IMR-90 (cell line): ENCODE data around the gene P2RY14. TPM values are rescaled to one million over a fixed set of nuclear protein-coding genes. Genes with fewer than 3 reads are reported as not detected.

Source experiments
- ATAC-seq: fragments of 200-7000 bp; cut with Tn5 transposase; 2 replicates; pipeline ENCODE4 v1.9.1; 2020; ENCODE audit warnings: low read depth, mild to moderate bottlenecking, moderate library complexity
- BruUV-seq: library from RNA; stranded (reverse); fragments of 400-500 nt; replicated peaks from 2 replicates; lab custom pipeline; 2021; lab: Mats Ljungman, UMichigan
- CTCF ChIA-PET: fragments of 300-600 bp; formaldehyde crosslinking; extraction: SDS; loops from one replicate; lab custom pipeline; 2021; ENCODE audit warnings: antibody characterized with exemption; lab: Yijun Ruan, JAX
- POLR2A ChIA-PET: fragments of 300-600 bp; sonication (Branson Sonifier 250); formaldehyde crosslinking; loops from one replicate; lab custom pipeline; 2022; ENCODE audit warnings: antibody characterized with exemption; ENCODE audit not compliant: unreplicated experiment; lab: Charles Lee
- DNase-seq: peaks from one replicate; pipeline ENCODE4 v3.0.0; 2013
- H2AFZ ChIP-seq: replicated peaks from 2 replicates; pipeline ENCODE3; 2013; ENCODE audit warnings: low read length, mild to moderate bottlenecking; ENCODE audit not compliant: poor library complexity
- H2AK5ac ChIP-seq: 2 replicates; pipeline ENCODE4 v1.6.1; 2013; ENCODE audit warnings: low read depth, low read length, inconsistent platforms
- H2AK9ac ChIP-seq: replicated peaks from 2 replicates; pipeline ENCODE3; 2013; ENCODE audit warnings: mild to moderate bottlenecking, low read depth, low read length, moderate library complexity; ENCODE audit not compliant: poor library complexity
- H2BK120ac ChIP-seq: 2 replicates; pipeline ENCODE4 v1.6.1; 2013; ENCODE audit warnings: low read depth, low read length, inconsistent platforms
- H2BK15ac ChIP-seq: 3 replicates; pipeline ENCODE4 v1.6.1; 2013; ENCODE audit warnings: low read depth, low read length, inconsistent platforms
- H2BK20ac ChIP-seq: 2 replicates; pipeline ENCODE4 v1.6.1; 2013; ENCODE audit warnings: low read depth, mild to moderate bottlenecking, inconsistent platforms, low read length, moderate library complexity
- H2BK5ac ChIP-seq: 2 replicates; pipeline ENCODE4 v1.6.1; 2013; ENCODE audit warnings: mild to moderate bottlenecking, low read depth, low read length, inconsistent platforms; ENCODE audit not compliant: poor library complexity, severe bottlenecking
- H3K14ac ChIP-seq: replicated peaks from 2 replicates; pipeline ENCODE4 v1.6.1; 2013; ENCODE audit warnings: low read depth, low read length, inconsistent platforms
- H3K18ac ChIP-seq: 2 replicates; pipeline ENCODE4 v1.6.1; 2013; ENCODE audit warnings: low read depth, low read length, control low read depth
- H3K23ac ChIP-seq: 2 replicates; pipeline ENCODE4 v1.6.1; 2013; ENCODE audit warnings: low read depth, low read length, inconsistent platforms
- H3K27ac ChIP-seq: 2 replicates; pipeline ENCODE4 v1.5.1; 2013; ENCODE audit warnings: mild to moderate bottlenecking, control low read depth, low read length; ENCODE audit not compliant: insufficient read depth
- H3K27me3 ChIP-seq: 2 replicates; pipeline ENCODE4 v1.6.1; 2013; ENCODE audit warnings: low read length; ENCODE audit not compliant: control insufficient read depth, insufficient read depth
- H3K36me3 ChIP-seq: 2 replicates; pipeline ENCODE4 v1.6.1; 2013; ENCODE audit warnings: low read length, mixed read lengths; ENCODE audit not compliant: control insufficient read depth, insufficient read depth
- H3K4ac ChIP-seq: 2 replicates; pipeline ENCODE4 v1.6.1; 2013; ENCODE audit warnings: low read depth, low read length, inconsistent platforms
- H3K4me1 ChIP-seq: 2 replicates; pipeline ENCODE4 v1.6.1; 2013; ENCODE audit warnings: low read length, mixed read lengths; ENCODE audit not compliant: control insufficient read depth, insufficient read depth
- H3K4me2 ChIP-seq: 2 replicates; pipeline ENCODE4 v1.6.1; 2013; ENCODE audit warnings: low read depth, mild to moderate bottlenecking, control low read depth, low read length, moderate library complexity
- H3K4me3 ChIP-seq: 2 replicates; pipeline ENCODE4 v1.5.1; 2013; ENCODE audit warnings: low read depth, mild to moderate bottlenecking, control low read depth, low read length, moderate library complexity; ENCODE audit not compliant: insufficient read depth
- H3K56ac ChIP-seq: 2 replicates; pipeline ENCODE4 v1.6.1; 2013; ENCODE audit warnings: low read length, inconsistent platforms; ENCODE audit not compliant: insufficient read depth; ENCODE audit errors: extremely low read depth
- H3K79me1 ChIP-seq, 2 experiments: 2 replicates each; pipeline ENCODE4 v1.6.1; 2013; ENCODE audit warnings: low read length in 2 of 2, inconsistent platforms in 1 of 2, low read depth in 1 of 2
- H3K9ac ChIP-seq: 2 replicates; pipeline ENCODE4 v1.6.1; 2013; ENCODE audit warnings: low read depth, low read length, control low read depth
- H3K9me1 ChIP-seq: 2 replicates; pipeline ENCODE4 v1.6.1; 2013; ENCODE audit warnings: low read length, inconsistent platforms; ENCODE audit not compliant: insufficient read depth
- H3K9me3 ChIP-seq: 2 replicates; pipeline ENCODE4 v1.6.1; 2013; ENCODE audit warnings: low read length; ENCODE audit not compliant: control insufficient read depth, insufficient read depth
- H4K20me1 ChIP-seq: 2 replicates; pipeline ENCODE4 v1.6.1; 2013; ENCODE audit warnings: low read length, inconsistent platforms; ENCODE audit not compliant: insufficient read depth
- H4K5ac ChIP-seq: 2 replicates; pipeline ENCODE4 v1.6.1; 2013; ENCODE audit warnings: mild to moderate bottlenecking, low read depth, low read length, control low read depth
- H4K8ac ChIP-seq, 2 experiments: 2 replicates each; pipeline ENCODE4 v1.6.1; 2013; ENCODE audit warnings: low read depth in 2 of 2, low read length in 2 of 2, control low read depth in 1 of 2, inconsistent platforms in 1 of 2
- H4K91ac ChIP-seq: 2 replicates; pipeline ENCODE4 v1.6.1; 2013; ENCODE audit warnings: low read depth, low read length, inconsistent platforms; ENCODE audit not compliant: insufficient read depth
- BHLHE40 ChIP-seq: fragments of 150-350 bp; IDR thresholded peaks from 2 replicates; pipeline ENCODE4 v1.6.1; 2016; ENCODE audit warnings: mild to moderate bottlenecking, low read depth, low read length
- CEBPB ChIP-seq: IDR thresholded peaks from 2 replicates; pipeline ENCODE4 v1.6.1; 2012; ENCODE audit warnings: low read depth, low read length, improper control_type of control experiment
- CHD1 ChIP-seq: IDR thresholded peaks from 2 replicates; pipeline ENCODE4 v1.6.1; 2012; ENCODE audit warnings: low read depth, low read length, improper control_type of control experiment
- CTCF ChIP-seq: conservative IDR thresholded peaks from 2 replicates; pipeline ENCODE4 v1.5.1; 2012; ENCODE audit warnings: mild to moderate bottlenecking, low read depth, low read length, improper control_type of control experiment
- FOS ChIP-seq: fragments of 150-350 bp; IDR thresholded peaks from 2 replicates; pipeline ENCODE4 v1.6.1; 2016; ENCODE audit warnings: low read depth, low read length
- MAFK ChIP-seq: IDR thresholded peaks from 2 replicates; pipeline ENCODE4 v1.6.1; 2012; ENCODE audit warnings: low read depth, low read length, improper control_type of control experiment
- MAZ ChIP-seq: IDR thresholded peaks from 2 replicates; pipeline ENCODE4 v1.6.1; 2012; ENCODE audit warnings: low read depth, mild to moderate bottlenecking, low read length, improper control_type of control experiment, moderate library complexity, borderline replicate concordance
- MXI1 ChIP-seq: IDR thresholded peaks from 2 replicates; pipeline ENCODE4 v1.6.1; 2012; ENCODE audit warnings: low read depth, mild to moderate bottlenecking, low read length, moderate library complexity, borderline replicate concordance
- NFE2L2 ChIP-seq: fragments of 150-350 bp; IDR thresholded peaks from 2 replicates; pipeline ENCODE4 v1.6.1; 2016; ENCODE audit warnings: low read depth, mild to moderate bottlenecking, low read length
- POLR2A ChIP-seq: IDR thresholded peaks from 2 replicates; pipeline ENCODE4 v1.6.1; 2012; ENCODE audit warnings: mild to moderate bottlenecking, low read depth, low read length
- RAD21 ChIP-seq: IDR thresholded peaks from 2 replicates; pipeline ENCODE4 v1.6.1; 2012; ENCODE audit warnings: low read length, improper control_type of control experiment
- RCOR1 ChIP-seq: IDR thresholded peaks from 2 replicates; pipeline ENCODE4 v1.6.1; 2012; ENCODE audit warnings: mild to moderate bottlenecking, low read length, improper control_type of control experiment; ENCODE audit not compliant: insufficient replicate concordance
- RFX5 ChIP-seq: IDR thresholded peaks from 2 replicates; pipeline ENCODE4 v1.8.0; 2012; ENCODE audit warnings: low read depth, mild to moderate bottlenecking, low read length, moderate library complexity
- WGBS, 2 experiments: methylation state at CpG; one replicate each; pipeline versions ENCODE4 v1.1.5 to v1.1.7; 2013; ENCODE audit warnings: missing lambda C conversion rate in 2 of 2; ENCODE audit not compliant: insufficient read length in 1 of 2; ENCODE audit errors: extremely low coverage in 2 of 2; 5-methylcytosine and 5-hydroxymethylcytosine counted together
- dilution Hi-C: fragments of 300-500 bp; cut with HindIII; formaldehyde crosslinking; loops from one replicate; pipeline ENCODE4 v1.14.3; 2018; ENCODE audit warnings: low sequenced_read_pairs; ENCODE audit not compliant: unreplicated experiment
- in situ Hi-C: fragments of 300-500 bp; cut with MboI; formaldehyde crosslinking; loops from 3 replicates; pipeline ENCODE4 v1.14.3; 2019; ENCODE audit warnings: low sequenced_read_pairs, inconsistent platforms, mixed read lengths
- intact Hi-C: fragments of 100-400 bp; cut with micrococcal nuclease; formaldehyde crosslinking; loops from 2 replicates; pipeline ENCODE4 v1.10.0; 2022
- polyA plus RNA-seq, 3 experiments: library from polyadenylated mRNA; depleted of rRNA; stranded (reverse); fragments of >200 nt; gene quantifications; 2 replicates each; pipeline ENCODE4 v1.2.3, GENCODE V29; 2012; ENCODE audit warnings: low replicate concordance in 1 of 3
- total RNA-seq: library from RNA; depleted of rRNA; stranded (reverse); fragments of >200 nt; gene quantifications from 2 replicates; pipeline ENCODE4 v1.2.3, GENCODE V29; 2012
- TF ChIP-seq, protein P1 (sequence below): fragments of 150-350 bp; IDR thresholded peaks from 2 replicates; pipeline ENCODE4 v1.6.1; 2017; ENCODE audit warnings: mild to moderate bottlenecking, antibody characterized with exemption, low read length, low read depth

Gene P2RY14
- total and polyA plus RNA-seq, 2 of the 4 experiments (the other 2 are of a cell fraction): not detected

DNA sequence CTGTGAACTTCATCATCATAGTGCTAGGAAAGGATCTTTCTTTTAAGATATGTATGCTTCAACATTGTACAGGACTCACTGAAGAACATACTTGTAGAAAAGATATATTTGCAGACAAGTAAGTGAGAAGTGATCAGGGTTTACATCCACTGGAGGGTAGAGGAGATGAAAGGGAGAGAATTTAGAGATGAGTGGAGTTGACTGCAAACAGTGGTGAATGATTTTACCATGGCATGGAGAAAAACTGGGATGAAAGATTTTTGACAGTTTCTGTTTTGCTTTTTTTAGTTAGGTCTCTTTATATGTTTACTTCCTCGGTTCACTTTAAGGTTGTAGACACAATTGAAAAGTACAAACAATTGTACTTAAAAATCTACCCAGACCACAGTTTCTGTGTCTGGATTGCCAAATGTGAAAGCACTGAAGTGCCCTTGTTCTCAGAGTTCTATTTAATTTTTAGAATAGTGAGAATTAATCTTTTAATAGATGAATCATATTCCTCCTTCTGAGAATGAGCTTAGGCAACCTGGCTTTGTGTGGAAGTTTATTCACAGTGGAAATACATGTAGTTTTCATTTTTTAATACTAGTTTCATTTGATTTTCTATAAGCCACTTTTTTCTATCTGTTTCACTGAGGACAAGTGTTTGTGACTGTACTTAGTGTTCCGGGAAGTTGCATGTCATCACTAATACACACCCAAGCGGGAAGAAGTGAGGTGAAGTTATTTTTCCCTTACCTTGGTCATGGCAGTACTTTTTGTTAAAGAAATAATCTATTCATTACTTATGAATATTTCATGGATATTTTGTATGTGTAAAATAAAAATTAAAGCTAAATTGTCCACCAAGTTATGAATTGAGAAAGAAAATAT is 73.6 kb downstream of the P2RY14 start (continued):
- no peak for TF ChIP-seq RCOR1

GRCh38 chr3:151203051-151203420 is 75.3 kb downstream of the P2RY14 start, which contains the start of gene GPR171:
TSS of gene GPR171 (minus strand) at chr3:151203216. CDS start at chr3:151199386, 3,830 bp downstream.
- dilution Hi-C loops (no loop called here), intact Hi-C loops (no loop called here), in situ Hi-C loops (no loop called here)
- Histone ChIP-seq H3K56ac (no peak within 1 kb of the TSS), H3K4me1 (peaks cover 2% of the 10 kb centered on the region; the same call in 1 of the 2 replicates), H3K9me1 (peaks cover 3% of the 10 kb centered on the region; the same call in 1 of the 2 replicates), H2BK120ac (no peak within 1 kb of the TSS), H3K4me2 (no peak within 1 kb of the TSS), H3K27me3 (no peaks in the 10 kb centered on the region), H4K8ac (no peak within 1 kb of the TSS), H2BK15ac (no peak within 1 kb of the TSS), H3K18ac (no peak within 1 kb of the TSS), H2AFZ (no peak within 1 kb of the TSS), H4K5ac (no peak within 1 kb of the TSS), H3K23ac (no peak within 1 kb of the TSS), H3K79me1 (no peaks in the 10 kb centered on the region), H3K36me3 (no peaks in the 10 kb centered on the region), H2BK5ac (no peak within 1 kb of the TSS), H3K4me3 (no peak within 1 kb of the TSS), H2AK5ac (no peak within 1 kb of the TSS), H2AK9ac (no peak within 1 kb of the TSS), H4K91ac (no peak within 1 kb of the TSS), H3K9ac (no peak within 1 kb of the TSS), H3K14ac (no peak within 1 kb of the TSS), H2BK20ac (no peak within 1 kb of the TSS), H3K4ac (no peak within 1 kb of the TSS), H3K27ac (no peak within 1 kb of the TSS), H4K20me1 (no peaks in the 10 kb centered on the region), H3K9me3 (no peaks in the 10 kb centered on the region)
- CTCF ChIA-PET: interaction anchor here (0.6 kb wide), 1 partner anchor 8 kb away, joined by 4 read pairs; no protein-coding TSS in a partner anchor
- DNase-seq (no peak), ATAC-seq (no peak)
- no TSS peak for BruUV-seq
- whole genome bisulfite sequencing, 2 experiments: no CpG with 5 or more reads among the region's 3 CpGs
- POLR2A ChIA-PET: no interaction called here
- TF ChIP-seq RAD21: no peak
- no peak for TF ChIP-seq CEBPB
- TF ChIP-seq CHD1: no peak
- TF ChIP-seq NFE2L2: no peak
- TF ChIP-seq CTCF: no peak
- no peak for TF ChIP-seq MAZ
- no peak for TF ChIP-seq MXI1
- no peak for TF ChIP-seq BHLHE40
- no peak for TF ChIP-seq FOS
- TF ChIP-seq, protein P1, sequence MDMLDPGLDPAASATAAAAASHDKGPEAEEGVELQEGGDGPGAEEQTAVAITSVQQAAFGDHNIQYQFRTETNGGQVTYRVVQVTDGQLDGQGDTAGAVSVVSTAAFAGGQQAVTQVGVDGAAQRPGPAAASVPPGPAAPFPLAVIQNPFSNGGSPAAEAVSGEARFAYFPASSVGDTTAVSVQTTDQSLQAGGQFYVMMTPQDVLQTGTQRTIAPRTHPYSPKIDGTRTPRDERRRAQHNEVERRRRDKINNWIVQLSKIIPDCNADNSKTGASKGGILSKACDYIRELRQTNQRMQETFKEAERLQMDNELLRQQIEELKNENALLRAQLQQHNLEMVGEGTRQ: no peak
- no peak for TF ChIP-seq POLR2A
- TF ChIP-seq RCOR1: no peak
- TF ChIP-seq MAFK: no peak
- TF ChIP-seq RFX5: no peak
